Left renal cortex interstitium (tissue), 4 donors: ENCODE results near the gene AARSD1. TPM values are rescaled to one million over a fixed set of nuclear protein-coding genes. Genes with fewer than 3 reads are reported as not detected.
"Not testable (repeated sequence)": the region's sequence is repeated elsewhere in the genome, so short reads cannot be mapped to it uniquely, and the experiment has no call there.

Experiments used
- DNase-seq, 4 donors: peaks; one replicate each; pipeline ENCODE4 v3.0.0-alpha.2; 2013; ENCODE audit warnings: low read depth in 4 of 4, low spot score in 2 of 4, missing footprints in 1 of 4
- polyA plus RNA-seq, 4 donors: library from polyadenylated mRNA; unstranded; fragments of 120-200 nt; gene quantifications; one replicate each; pipeline ENCODE4 v1.2.1, GENCODE V29; 2013; ENCODE audit not compliant: insufficient read length in 4 of 4

The AARSD1 gene
- 10 to 100 TPM; 52.7 to 86.5 (median 65.3) TPM for polyA plus RNA-seq

GRCh38 chr17:42964161-42964932 lies at the start of gene AARSD1:
Gene AARSD1, minus strand, starts transcription at chr17:42964454. Its CDS starts 14 bp downstream, at chr17:42964440.
- DNase-seq = peak; percentile 86 to 92 (median 88)

GRCh38 chr17:43013296-43013695 lies 49.0 kb upstream of the AARSD1 start:
- DNase-seq = no peak

DNA sequence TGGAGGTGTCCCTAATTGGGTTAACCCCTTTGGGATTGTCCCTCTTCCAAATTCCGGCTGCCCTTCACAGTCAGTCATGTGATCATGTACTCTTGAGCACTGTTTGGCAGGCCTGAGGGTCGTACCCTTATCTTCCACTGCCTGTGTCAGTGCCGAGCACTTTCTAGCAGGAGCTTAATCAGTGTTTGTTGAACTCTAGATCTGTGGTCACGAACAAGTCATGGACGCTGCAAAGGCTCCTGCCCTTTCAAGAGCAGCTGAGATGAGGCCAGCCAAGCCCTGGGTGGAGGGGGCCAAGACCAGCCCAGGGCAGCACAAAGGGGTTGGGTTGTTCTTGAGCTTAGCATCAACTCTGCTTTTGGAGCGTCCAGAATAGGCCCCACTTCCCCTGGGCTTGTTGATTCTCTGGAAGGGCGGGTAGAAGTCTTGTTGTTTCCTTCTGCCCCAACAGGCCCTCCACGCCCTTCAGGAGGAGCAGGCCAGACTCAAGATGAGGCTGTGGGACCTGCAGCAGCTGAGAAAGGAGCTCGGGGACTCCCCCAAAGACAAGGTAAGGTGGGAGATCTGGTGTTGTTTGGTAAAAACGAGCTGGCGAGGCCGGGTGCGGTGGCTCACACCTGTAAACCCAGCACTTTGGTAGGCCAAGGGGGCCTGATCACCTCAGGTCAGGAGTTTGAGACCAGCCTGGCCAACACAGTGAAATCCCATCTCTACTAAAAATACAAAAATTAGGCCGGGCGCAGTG lies 47.6 kb upstream of the AARSD1 start:
- no peak for DNase-seq

- DNase-seq = no peak
These were observed 46.5 kb upstream of the AARSD1 start for GRCh38 chr17:43010667-43011308.

GRCh38 chr17:43006639-43007551 lies 42.6 kb upstream of the AARSD1 start, which contains the start of gene IFI35:
Gene IFI35, plus strand, starts transcription at chr17:43006784. Its CDS starts 164 bp downstream, at chr17:43006948.
- DNase-seq = no peak

- no peak for DNase-seq
These were observed 39.4 kb upstream of the AARSD1 start for GRCh38 chr17:43003542-43004172.

GRCh38 chr17:43000894-43001293 lies 36.6 kb upstream of the AARSD1 start:
- not testable (repeated sequence) for DNase-seq

DNA sequence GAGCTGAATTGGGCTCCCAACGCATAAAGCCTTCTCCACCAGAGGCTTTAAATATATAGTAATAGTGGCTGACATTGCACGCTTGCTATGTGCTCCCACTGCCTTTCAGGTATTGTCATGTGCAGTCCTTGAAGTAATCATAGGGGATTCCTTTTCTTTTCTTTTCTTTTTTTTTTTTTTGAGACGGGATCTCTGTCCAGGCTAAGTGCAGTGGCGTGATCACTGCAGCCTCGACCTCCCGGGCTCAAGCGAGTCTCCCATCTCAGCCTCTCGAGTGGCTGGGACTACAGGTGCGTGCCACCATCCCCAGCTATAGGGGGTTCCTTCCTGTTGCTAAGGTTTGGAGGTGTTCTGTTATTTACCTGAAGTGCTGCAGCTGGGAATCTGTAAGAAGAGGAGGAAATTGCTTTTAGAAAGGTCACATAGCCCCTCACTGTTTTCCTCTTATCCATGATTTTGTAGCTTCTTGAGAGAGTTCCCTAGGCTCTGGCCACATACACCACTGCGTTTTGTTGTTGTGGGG lies 34.8 kb upstream of the AARSD1 start:
- no peak for DNase-seq

DNA sequence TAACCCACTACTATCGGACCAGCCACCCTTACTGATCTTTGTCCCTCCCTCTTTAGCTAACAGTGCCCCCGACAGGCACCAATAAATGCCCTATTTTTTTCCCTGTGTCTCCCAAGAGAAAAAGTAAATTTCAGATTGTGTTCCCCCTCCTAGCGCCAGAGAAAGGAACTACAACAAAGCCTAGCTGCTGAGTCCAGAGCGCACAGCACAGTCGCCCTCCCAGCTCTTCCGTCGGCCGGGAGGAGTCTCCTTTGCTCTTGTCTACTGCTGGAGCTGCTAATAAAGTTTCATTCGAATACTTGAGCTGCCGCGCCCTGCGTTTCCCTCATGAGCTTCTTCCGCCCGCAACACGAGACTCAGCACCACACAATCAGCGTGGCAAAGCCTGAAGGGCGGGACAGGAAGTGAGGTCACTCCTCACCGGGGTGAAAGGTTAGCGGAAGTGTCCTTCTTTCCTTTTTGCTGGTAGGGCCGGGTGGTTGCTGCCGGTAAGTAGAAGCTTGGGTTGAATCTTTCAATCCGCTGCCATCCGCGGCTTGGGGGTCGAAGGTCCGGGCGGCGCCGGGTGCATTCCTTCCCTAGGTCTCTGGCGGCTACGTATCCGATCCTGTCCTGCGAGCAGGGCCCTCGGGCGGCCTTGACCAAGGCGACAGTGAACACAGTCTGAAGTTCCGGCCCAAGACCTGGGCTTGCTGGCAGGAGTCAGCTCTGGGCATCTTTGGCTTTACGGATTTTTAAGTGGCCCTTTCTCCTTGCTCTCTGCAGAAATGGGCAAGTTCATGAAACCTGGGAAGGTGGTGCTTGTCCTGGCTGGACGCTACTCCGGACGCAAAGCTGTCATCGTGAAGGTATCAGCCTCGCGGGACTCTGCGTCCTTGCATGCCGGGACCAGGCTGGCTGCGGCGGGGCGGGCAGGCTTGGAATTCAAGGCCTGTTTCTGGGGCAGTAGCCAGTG lies 34.0 kb upstream of the AARSD1 start, which contains the start of gene RPL27:
Gene RPL27, plus strand, starts transcription at position 436 of the 955 bp plus-strand sequence. Its CDS starts 332 bp downstream, at position 768.
- peak; percentile 99 to 100 (median 100) for DNase-seq

DNA sequence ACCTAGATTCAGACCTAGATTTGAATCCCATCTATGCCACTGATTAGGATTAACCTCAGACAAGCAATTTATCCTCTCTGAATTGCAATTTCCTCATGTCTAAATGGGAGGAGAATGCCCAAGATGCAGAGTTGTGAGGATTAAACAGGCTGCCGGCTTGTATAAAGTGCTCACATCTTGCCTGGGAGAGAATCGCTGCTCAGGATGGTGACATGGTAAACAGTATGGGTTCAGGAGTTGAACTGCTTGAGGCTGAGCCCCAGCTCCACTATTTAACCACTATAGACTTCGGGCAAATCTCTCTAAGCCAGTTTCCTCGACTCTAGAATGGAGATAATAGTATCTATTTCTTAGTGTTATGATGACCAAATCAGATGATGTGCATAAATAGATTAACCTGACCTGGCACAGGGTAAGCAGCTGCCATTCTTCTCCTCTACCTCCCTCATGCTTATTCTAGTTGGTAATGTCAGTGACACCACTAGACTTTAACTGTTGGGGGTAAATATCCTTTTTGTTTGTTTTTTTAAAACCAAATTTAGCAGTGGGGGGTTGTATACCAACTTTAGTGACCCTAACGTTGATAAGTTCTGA lies 33.2 kb upstream of the AARSD1 start:
- no peak for DNase-seq

DNA sequence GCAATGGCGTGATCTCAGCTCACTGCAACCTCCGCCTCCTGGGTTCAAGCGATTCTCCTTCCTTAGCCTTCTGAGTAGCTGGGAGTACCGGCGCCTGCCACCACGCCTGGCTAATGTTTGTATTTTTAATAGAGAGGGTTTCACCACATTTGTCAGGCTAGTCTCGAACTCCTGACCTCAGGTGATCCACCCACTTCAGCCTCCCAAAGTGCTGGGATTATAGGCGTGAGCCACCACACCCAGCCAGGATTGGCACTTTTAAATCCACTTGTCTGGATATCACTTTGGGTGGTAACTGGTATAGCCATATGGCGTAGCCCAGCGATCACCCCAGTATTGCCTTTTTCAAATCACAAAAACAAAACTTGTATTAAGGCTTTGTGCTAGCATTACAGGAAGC lies 29.7 kb upstream of the AARSD1 start:
- DNase-seq = not testable (repeated sequence)

DNA sequence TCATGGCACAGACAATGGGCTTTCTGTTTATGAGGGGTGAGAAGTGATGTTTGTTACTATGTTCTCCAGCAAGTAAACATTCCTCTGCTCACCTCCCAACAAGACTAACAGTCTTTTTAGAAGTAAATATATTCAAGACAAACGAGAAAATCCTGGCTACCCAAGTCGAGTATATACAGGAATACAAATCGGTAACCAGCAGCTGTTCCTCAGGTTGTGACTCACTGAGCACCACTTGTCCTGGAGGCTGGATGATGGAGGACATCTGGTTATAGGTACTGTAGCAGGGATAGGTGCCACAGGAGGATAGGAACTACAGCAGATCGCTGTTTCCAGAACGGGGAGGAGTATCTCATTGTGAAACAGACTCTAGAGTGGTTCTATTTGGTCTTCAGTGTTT lies 28.6 kb upstream of the AARSD1 start:
- DNase-seq = no peak

DNA sequence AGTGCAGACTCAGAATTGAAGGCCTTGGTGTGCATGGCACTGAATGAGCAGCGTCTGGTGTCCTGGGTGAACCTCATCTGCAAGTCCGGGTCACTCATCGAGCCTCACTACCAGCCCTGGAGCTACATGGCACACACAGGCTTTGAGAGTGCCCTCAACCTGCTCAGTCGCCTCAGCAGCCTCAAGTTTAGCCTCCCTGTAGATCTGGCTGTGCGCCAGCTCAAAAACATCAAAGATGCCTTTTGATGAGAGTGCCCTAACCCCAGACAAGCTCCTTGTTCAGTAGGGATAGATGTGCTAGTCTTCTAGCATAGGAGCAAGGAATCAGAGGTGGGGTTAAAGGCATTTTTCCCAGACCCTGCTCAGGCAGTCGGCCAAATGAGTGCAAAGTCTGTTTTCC lies 27.2 kb upstream of the AARSD1 start:
- no peak for DNase-seq

- no peak for DNase-seq
These were observed 25.7 kb upstream of the AARSD1 start for GRCh38 chr17:42989726-42990652.

DNA sequence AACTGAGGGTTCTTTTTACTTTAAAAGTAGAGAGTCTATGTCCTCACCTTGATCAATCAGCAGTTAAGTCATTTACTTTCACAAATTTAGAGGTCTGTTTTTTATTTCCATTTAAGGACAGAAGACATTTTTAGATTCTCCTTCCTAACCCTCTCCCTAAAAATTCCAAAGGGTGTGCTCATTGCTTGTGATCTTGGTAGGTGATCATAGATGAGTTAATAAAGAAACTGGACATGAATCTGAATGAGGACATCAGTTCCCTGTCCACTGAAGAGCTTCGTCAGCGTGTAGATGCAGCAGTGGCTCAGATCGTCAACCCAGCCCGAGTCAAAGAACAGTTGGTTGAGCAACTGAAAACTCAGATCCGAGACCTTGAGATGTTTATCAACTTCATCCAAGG lies 24.9 kb upstream of the AARSD1 start:
- no peak for DNase-seq

GRCh38 chr17:42985225-42985624 lies 21.0 kb upstream of the AARSD1 start:
- no peak for DNase-seq

DNA sequence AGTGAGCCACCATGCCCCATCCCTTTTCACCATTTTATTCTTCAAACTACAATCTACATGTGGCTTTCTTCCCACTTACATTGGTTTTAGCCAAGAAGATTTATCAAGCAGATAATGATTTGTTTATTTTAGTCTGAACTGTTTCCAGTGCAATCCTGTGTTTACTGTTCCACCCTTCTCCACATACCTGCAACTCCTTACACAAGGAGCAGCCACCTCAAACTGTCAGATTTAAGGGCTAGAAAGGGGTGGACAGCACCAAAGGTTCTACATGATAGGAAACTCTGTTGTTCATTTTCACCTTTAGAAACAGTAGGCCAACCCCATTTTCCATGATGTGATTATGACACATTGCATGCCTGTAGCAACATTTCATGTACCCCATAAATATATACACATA lies 18.0 kb upstream of the AARSD1 start:
- no peak for DNase-seq
